Mesothelial cell of epicardium (in vitro differentiated cells): ENCODE results near the gene BLMH. TPM values are rescaled to one million over a fixed set of nuclear protein-coding genes. Genes with fewer than 3 reads are reported as not detected.

Source experiments
- DNase-seq, 2 experiments: peaks; one replicate each; pipeline ENCODE4 v3.0.0; 2021; ENCODE audit warnings: low spot score in 2 of 2; ENCODE audit not compliant: unreplicated experiment in 2 of 2
- H3K27ac Mint-ChIP-seq: 2 replicates; pipeline ENCODE4 v1.8.0; 2021; ENCODE audit warnings: mixed read lengths
- H3K27me3 Mint-ChIP-seq: 2 replicates; pipeline ENCODE4 v1.8.0; 2021; ENCODE audit warnings: low read depth, mixed read lengths
- H3K36me3 Mint-ChIP-seq: 2 replicates; pipeline ENCODE4 v1.8.0; 2021; ENCODE audit warnings: mixed read lengths
- H3K4me1 Mint-ChIP-seq: 2 replicates; pipeline ENCODE4 v1.8.0; 2021; ENCODE audit warnings: mixed read lengths
- H3K4me3 Mint-ChIP-seq: 2 replicates; pipeline ENCODE4 v1.8.0; 2021; ENCODE audit warnings: mild to moderate bottlenecking, moderate library complexity, mixed read lengths
- H3K9me3 Mint-ChIP-seq: 2 replicates; pipeline ENCODE4 v1.8.0; 2021; ENCODE audit warnings: mixed read lengths
- CTCF ChIP-seq: fragments of 200-600 bp; sonication (generic); IDR thresholded peaks from one replicate; pipeline ENCODE4 v1.5.0; 2021; ENCODE audit warnings: antibody characterized with exemption; ENCODE audit not compliant: unreplicated experiment
- total RNA-seq: library from RNA; stranded (reverse); gene quantifications from 3 replicates; pipeline ENCODE4 v1.2.1, GENCODE V29; 2021

Gene BLMH
- 44.7 to 47.9 TPM (median 46.4 TPM) in 3 replicates for total RNA-seq

- H3K27ac Mint-ChIP-seq, result peak within 1 kb of the TSS; percentile 71
- H3K36me3 Mint-ChIP-seq, result peaks cover 7% of the 10 kb centered on the region
- no peak for TF ChIP-seq CTCF
- H3K4me3 Mint-ChIP-seq, result peak within 1 kb of the TSS; percentile 89
- H3K9me3 Mint-ChIP-seq, result no peaks in the 10 kb centered on the region
- H3K4me1 Mint-ChIP-seq, result peaks cover 12% of the 10 kb centered on the region
- peaks cover 2% of the 10 kb centered on the region for H3K27me3 Mint-ChIP-seq
- DNase-seq, result peak; percentile 43 to 68
Measured at GRCh38 chr17:30291543-30292285, at the start of gene BLMH. Gene BLMH (minus strand): TSS chr17:30291944. CDS start chr17:30291819, 125 bp downstream.

GRCh38 chr17:30340801-30341356, 49.1 kb upstream of the BLMH start:
- no peak for TF ChIP-seq CTCF
- no peak for DNase-seq
- H3K36me3 Mint-ChIP-seq, result no peaks in the 10 kb centered on the region
- no peaks in the 10 kb centered on the region for H3K9me3 Mint-ChIP-seq
- no peak overlapping the region for H3K4me3 Mint-ChIP-seq
- peaks cover 5% of the 10 kb centered on the region for H3K27me3 Mint-ChIP-seq
- peak overlapping the region; percentile 95 for H3K27ac Mint-ChIP-seq
- H3K4me1 Mint-ChIP-seq, result peaks cover 26% of the 10 kb centered on the region

- Mint-ChIP-seq H3K27ac (no peak overlapping the region), H3K27me3 (peaks cover 8% of the 10 kb centered on the region), H3K36me3 (no peaks in the 10 kb centered on the region), H3K9me3 (no peaks in the 10 kb centered on the region), H3K4me1 (peaks cover 16% of the 10 kb centered on the region), H3K4me3 (no peak overlapping the region)
- no peak for TF ChIP-seq CTCF
- no peak for DNase-seq
Measured at GRCh38 chr17:30339086-30339485, 47.3 kb upstream of the BLMH start.

GRCh38 chr17:30337393-30337999, 45.8 kb upstream of the BLMH start:
- no peak for TF ChIP-seq CTCF
- DNase-seq, result no peak
- H3K9me3 Mint-ChIP-seq, result no peaks in the 10 kb centered on the region
- H3K4me1 Mint-ChIP-seq, result peaks cover 12% of the 10 kb centered on the region
- no peak overlapping the region for H3K27ac Mint-ChIP-seq
- no peaks in the 10 kb centered on the region for H3K36me3 Mint-ChIP-seq
- H3K27me3 Mint-ChIP-seq, result peaks cover 12% of the 10 kb centered on the region
- H3K4me3 Mint-ChIP-seq, result no peak overlapping the region

- DNase-seq, result no peak
- no peaks in the 10 kb centered on the region for H3K9me3 Mint-ChIP-seq
- no peaks in the 10 kb centered on the region for H3K36me3 Mint-ChIP-seq
- peaks cover 17% of the 10 kb centered on the region for H3K27me3 Mint-ChIP-seq
- peak; percentile 56 for TF ChIP-seq CTCF
- H3K4me1 Mint-ChIP-seq, result peaks cover 17% of the 10 kb centered on the region
- H3K27ac Mint-ChIP-seq, result no peak overlapping the region
- no peak overlapping the region for H3K4me3 Mint-ChIP-seq
Measured at GRCh38 chr17:30336369-30337171, 44.8 kb upstream of the BLMH start.
